HepG2 (cell line): Measurements from ENCODE around the gene TGM2. TPM values are rescaled to one million over a fixed set of nuclear protein-coding genes. Genes with fewer than 3 reads are reported as not detected.

Experiments
- KLF13 ChIP-seq: sonication (generic); formaldehyde crosslinking; IDR thresholded peaks from 2 replicates; pipeline ENCODE4 v1.4.0; 2020; ENCODE audit warnings: mild to moderate bottlenecking, missing genetic modification reagents
- NCOA5 ChIP-seq: sonication (generic); formaldehyde crosslinking; IDR thresholded peaks from 2 replicates; pipeline ENCODE4 v1.4.0; 2020; ENCODE audit warnings: missing genetic modification reagents
- POLR2A ChIP-seq, 2 experiments: IDR thresholded peaks; 2 replicates each; pipeline ENCODE4 v1.6.1; 2011; ENCODE audit warnings: low read depth in 2 of 2, low read length in 2 of 2, mild to moderate bottlenecking in 1 of 2, moderate library complexity in 1 of 2; ENCODE audit not compliant: insufficient read depth in 1 of 2
- SCMH1 ChIP-seq: sonication (generic); formaldehyde crosslinking; IDR thresholded peaks from 2 replicates; pipeline ENCODE4 v1.9.0; 2021; ENCODE audit warnings: missing genetic modification reagents, mild to moderate bottlenecking, borderline replicate concordance
- U2AF1 ChIP-seq: fragments of 200-400 bp; formaldehyde crosslinking; optimal IDR thresholded peaks from 2 replicates; pipeline ENCODE3; 2017; ENCODE audit warnings: mild to moderate bottlenecking, low read depth, low read length
- ZC3H4 ChIP-seq: sonication (generic); formaldehyde crosslinking; IDR thresholded peaks from 2 replicates; pipeline ENCODE4 v1.4.0; 2020; ENCODE audit warnings: missing genetic modification reagents, borderline replicate concordance
- ZFX ChIP-seq: sonication (generic); formaldehyde crosslinking; IDR thresholded peaks from 2 replicates; pipeline ENCODE4 v1.4.0; 2020; ENCODE audit warnings: mild to moderate bottlenecking, low read depth, missing genetic modification reagents, moderate library complexity
- ZFY ChIP-seq: sonication (generic); formaldehyde crosslinking; IDR thresholded peaks from 2 replicates; pipeline ENCODE4 v1.4.0; 2020; ENCODE audit warnings: missing genetic modification reagents
- ZNF549 ChIP-seq: sonication (generic); formaldehyde crosslinking; IDR thresholded peaks from 2 replicates; pipeline ENCODE4 v1.5.0; 2020; ENCODE audit warnings: missing genetic modification reagents
- ZNF614 ChIP-seq: IDR thresholded peaks from 2 replicates; pipeline ENCODE4 v1.6.1; 2018; ENCODE audit warnings: missing biosample characterization, missing genetic modification reagents, inconsistent platforms, borderline replicate concordance
- ZNF660 ChIP-seq: sonication (generic); formaldehyde crosslinking; IDR thresholded peaks from 2 replicates; pipeline ENCODE4 v1.5.1; 2020; ENCODE audit warnings: mild to moderate bottlenecking, low read depth, missing genetic modification reagents, borderline replicate concordance
- ZSCAN9 ChIP-seq: IDR thresholded peaks from 2 replicates; pipeline ENCODE4 v1.6.1; 2016; ENCODE audit warnings: borderline replicate concordance
- polyA plus RNA-seq, 8 experiments: library from polyadenylated mRNA; depleted of rRNA in 3 of 8; stranded (reverse) in 7 of 8; unstranded in 1 of 8; fragments of >200 nt; fragmentation: Illumina TruSeq in 4 of 8; extraction: Trizol in 4 of 8; gene quantifications; 2 replicates each; pipeline versions ENCODE4 v1.2.1 to v1.2.3, GENCODE V29; 2011 to 2016; ENCODE audit warnings: low read depth in 4 of 8, missing spikeins in 1 of 8, mixed read lengths in 1 of 8; ENCODE audit not compliant: insufficient read depth in 1 of 8
- total RNA-seq, 5 experiments: library from RNA; depleted of rRNA; stranded (reverse); fragments of >200 nt; fragmentation: Illumina TruSeq; extraction: Trizol; gene quantifications; 2 replicates each; pipeline ENCODE4 v1.2.3, GENCODE V29; 2016; ENCODE audit warnings: low read depth in 1 of 5
- TF ChIP-seq, protein P1 (sequence below): conservative IDR thresholded peaks from 2 replicates; pipeline ENCODE4 v1.6.1; 2018; ENCODE audit warnings: missing genetic modification reagents
- TF ChIP-seq, protein P2 (sequence below): sonication (generic); formaldehyde crosslinking; IDR thresholded peaks from 2 replicates; pipeline ENCODE4 v1.8.1; 2023; ENCODE audit warnings: missing genetic modification reagents, mild to moderate bottlenecking, borderline replicate concordance
- TF ChIP-seq, protein P3 (sequence below): sonication (generic); formaldehyde crosslinking; IDR thresholded peaks from 2 replicates; pipeline ENCODE4 v1.8.0; 2022; ENCODE audit warnings: missing genetic modification reagents, mild to moderate bottlenecking, inconsistent platforms, borderline replicate concordance
- TF ChIP-seq, protein P4 (sequence below): IDR thresholded peaks from 2 replicates; pipeline ENCODE4 v1.4.0; 2020; ENCODE audit warnings: mild to moderate bottlenecking, missing genetic modification reagents
- TF ChIP-seq, protein P5 (sequence below): sonication (generic); formaldehyde crosslinking; IDR thresholded peaks from 2 replicates; pipeline ENCODE4 v1.4.0; 2020; ENCODE audit warnings: missing genetic modification reagents, borderline replicate concordance
- TF ChIP-seq, protein P6 (sequence below), 2 experiments: sonication (generic) in 1 of 2; formaldehyde crosslinking in 1 of 2; IDR thresholded peaks; 2 replicates each; pipeline versions ENCODE4 v1.4.0 to v1.6.1; 2018 to 2020; ENCODE audit warnings: missing genetic modification reagents in 2 of 2, borderline replicate concordance in 1 of 2, low read depth in 1 of 2, mild to moderate bottlenecking in 1 of 2, missing biosample characterization in 1 of 2

Gene TGM2
- total and polyA plus RNA-seq, 2 of the 13 experiments (the other 11 are each of a cell fraction or from before 2014, with no cell fraction given): 4.2 to 46.4 TPM

DNA sequence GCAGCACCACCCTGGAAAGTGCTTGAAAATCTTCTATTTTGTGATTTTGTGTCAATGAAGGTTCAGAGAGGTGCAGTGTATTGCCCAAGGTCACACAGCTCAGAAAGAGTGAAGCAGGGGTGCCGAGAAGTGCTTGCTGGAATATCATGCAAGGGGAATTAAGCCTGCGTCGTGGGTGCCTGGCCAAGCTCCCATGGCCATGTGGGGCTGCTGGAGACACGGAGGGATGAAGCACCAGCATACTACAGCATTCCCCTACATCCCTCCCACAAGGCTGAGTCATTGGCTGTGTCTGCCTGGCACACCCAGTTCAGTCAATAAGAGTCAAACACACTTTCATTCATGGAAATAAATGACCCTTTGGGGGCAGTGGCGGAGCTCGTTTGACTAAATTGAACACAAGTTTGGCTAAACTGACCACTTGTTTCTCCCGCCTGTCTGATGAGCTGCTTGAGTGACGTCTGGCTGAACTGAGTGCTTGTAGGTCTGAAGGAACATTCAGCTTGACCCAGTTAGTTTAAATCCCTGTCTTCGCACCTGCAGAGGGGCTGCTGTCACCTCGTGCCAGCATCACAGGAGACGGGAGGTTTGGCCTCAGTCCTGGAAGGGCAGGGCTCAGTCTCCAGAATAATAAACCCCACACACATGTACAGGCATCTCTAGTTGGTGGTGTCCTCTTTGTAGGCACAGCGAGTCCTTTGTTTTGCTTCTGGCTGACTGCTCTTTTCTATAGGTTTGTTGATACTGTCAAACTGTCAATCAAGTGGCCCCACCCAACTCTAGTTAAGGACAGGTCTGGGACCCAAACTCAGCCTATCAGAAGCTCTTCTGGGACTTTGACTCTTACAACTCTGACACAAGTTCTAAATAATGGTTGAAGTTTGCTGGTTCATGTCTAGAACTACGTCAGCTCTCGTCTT is 8.4 kb upstream of the TGM2 start (continued):
- TF ChIP-seq ZNF549 (CRISPR knock-in tag) (no peak), POLR2A (IDR thresholded peaks at IDR 0.05; ENCODE audit: insufficient read depth in 1 of 2, low read depth in 2 of 2, low read length in 2 of 2) (no peak), ZNF660 (CRISPR knock-in tag) (no peak), NCOA5 (CRISPR knock-in tag) (no peak), SCMH1 (CRISPR knock-in tag) (no peak), ZNF614 (CRISPR knock-in tag) (0 out of 2 replicates have a peak, but pooled peaks have one; percentile 38), KLF13 (CRISPR knock-in tag) (no peak), U2AF1 (no peak), ZC3H4 (CRISPR knock-in tag) (no peak), ZFX (CRISPR knock-in tag) (no peak), ZSCAN9 (no peak; the same call in 1 of the 2 replicates), ZFY (0 out of 2 replicates have a peak, but pooled peaks have one; percentile 26)
- TF ChIP-seq, protein P1, sequence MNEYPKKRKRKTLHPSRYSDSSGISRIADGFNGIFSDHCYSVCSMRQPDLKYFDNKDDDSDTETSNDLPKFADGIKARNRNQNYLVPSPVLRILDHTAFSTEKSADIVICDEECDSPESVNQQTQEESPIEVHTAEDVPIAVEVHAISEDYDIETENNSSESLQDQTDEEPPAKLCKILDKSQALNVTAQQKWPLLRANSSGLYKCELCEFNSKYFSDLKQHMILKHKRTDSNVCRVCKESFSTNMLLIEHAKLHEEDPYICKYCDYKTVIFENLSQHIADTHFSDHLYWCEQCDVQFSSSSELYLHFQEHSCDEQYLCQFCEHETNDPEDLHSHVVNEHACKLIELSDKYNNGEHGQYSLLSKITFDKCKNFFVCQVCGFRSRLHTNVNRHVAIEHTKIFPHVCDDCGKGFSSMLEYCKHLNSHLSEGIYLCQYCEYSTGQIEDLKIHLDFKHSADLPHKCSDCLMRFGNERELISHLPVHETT (CRISPR knock-in tag): 0 out of 2 replicates have a peak, but pooled peaks have one; percentile 56
- TF ChIP-seq, protein P2, sequence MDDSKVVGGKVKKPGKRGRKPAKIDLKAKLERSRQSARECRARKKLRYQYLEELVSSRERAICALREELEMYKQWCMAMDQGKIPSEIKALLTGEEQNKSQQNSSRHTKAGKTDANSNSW (CRISPR knock-in tag): no peak
- TF ChIP-seq, protein P3, sequence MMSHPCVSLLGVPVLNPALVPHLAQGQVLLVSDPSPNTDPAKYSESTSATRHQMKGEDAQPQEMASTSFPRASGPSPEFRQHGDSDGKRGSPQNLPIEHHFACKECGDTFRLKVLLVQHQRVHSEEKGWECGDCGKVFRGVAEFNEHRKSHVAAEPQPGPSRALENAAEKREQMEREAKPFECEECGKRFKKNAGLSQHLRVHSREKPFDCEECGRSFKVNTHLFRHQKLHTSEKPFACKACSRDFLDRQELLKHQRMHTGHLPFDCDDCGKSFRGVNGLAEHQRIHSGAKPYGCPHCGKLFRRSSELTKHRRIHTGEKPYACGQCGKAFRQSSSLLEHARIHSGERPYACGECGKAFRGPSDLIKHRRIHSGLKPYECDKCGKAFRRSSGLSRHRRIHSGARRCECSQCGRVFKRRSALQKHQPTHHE (CRISPR knock-in tag): no peak
- TF ChIP-seq, protein P4, sequence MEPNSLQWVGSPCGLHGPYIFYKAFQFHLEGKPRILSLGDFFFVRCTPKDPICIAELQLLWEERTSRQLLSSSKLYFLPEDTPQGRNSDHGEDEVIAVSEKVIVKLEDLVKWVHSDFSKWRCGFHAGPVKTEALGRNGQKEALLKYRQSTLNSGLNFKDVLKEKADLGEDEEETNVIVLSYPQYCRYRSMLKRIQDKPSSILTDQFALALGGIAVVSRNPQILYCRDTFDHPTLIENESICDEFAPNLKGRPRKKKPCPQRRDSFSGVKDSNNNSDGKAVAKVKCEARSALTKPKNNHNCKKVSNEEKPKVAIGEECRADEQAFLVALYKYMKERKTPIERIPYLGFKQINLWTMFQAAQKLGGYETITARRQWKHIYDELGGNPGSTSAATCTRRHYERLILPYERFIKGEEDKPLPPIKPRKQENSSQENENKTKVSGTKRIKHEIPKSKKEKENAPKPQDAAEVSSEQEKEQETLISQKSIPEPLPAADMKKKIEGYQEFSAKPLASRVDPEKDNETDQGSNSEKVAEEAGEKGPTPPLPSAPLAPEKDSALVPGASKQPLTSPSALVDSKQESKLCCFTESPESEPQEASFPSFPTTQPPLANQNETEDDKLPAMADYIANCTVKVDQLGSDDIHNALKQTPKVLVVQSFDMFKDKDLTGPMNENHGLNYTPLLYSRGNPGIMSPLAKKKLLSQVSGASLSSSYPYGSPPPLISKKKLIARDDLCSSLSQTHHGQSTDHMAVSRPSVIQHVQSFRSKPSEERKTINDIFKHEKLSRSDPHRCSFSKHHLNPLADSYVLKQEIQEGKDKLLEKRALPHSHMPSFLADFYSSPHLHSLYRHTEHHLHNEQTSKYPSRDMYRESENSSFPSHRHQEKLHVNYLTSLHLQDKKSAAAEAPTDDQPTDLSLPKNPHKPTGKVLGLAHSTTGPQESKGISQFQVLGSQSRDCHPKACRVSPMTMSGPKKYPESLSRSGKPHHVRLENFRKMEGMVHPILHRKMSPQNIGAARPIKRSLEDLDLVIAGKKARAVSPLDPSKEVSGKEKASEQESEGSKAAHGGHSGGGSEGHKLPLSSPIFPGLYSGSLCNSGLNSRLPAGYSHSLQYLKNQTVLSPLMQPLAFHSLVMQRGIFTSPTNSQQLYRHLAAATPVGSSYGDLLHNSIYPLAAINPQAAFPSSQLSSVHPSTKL (CRISPR knock-in tag): peak; percentile 46
- TF ChIP-seq, protein P5, sequence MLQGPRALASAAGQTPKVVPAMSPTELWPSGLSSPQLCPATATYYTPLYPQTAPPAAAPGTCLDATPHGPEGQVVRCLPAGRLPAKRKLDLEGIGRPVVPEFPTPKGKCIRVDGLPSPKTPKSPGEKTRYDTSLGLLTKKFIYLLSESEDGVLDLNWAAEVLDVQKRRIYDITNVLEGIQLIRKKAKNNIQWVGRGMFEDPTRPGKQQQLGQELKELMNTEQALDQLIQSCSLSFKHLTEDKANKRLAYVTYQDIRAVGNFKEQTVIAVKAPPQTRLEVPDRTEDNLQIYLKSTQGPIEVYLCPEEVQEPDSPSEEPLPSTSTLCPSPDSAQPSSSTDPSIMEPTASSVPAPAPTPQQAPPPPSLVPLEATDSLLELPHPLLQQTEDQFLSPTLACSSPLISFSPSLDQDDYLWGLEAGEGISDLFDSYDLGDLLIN (CRISPR knock-in tag): no peak
- TF ChIP-seq, protein P6, sequence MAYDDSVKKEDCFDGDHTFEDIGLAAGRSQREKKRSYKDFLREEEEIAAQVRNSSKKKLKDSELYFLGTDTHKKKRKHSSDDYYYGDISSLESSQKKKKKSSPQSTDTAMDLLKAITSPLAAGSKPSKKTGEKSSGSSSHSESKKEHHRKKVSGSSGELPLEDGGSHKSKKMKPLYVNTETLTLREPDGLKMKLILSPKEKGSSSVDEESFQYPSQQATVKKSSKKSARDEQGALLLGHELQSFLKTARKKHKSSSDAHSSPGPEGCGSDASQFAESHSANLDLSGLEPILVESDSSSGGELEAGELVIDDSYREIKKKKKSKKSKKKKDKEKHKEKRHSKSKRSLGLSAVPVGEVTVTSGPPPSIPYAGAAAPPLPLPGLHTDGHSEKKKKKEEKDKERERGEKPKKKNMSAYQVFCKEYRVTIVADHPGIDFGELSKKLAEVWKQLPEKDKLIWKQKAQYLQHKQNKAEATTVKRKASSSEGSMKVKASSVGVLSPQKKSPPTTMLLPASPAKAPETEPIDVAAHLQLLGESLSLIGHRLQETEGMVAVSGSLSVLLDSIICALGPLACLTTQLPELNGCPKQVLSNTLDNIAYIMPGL (CRISPR knock-in tag; IDR thresholded peaks at IDR 0.05; ENCODE audit: borderline replicate concordance in 1 of 2, low read depth in 1 of 2): peak in 1 of 2 experiments; percentile 45; a peak in 1 of 4 replicates
